IMR-90 (cell line): ENCODE measurements around the gene TJP1. TPM values are rescaled to one million over a fixed set of nuclear protein-coding genes. Genes with fewer than 3 reads are reported as not detected.

Experiments
- ATAC-seq: fragments of 200-7000 bp; cut with Tn5 transposase; 2 replicates; pipeline ENCODE4 v1.9.1; 2020; ENCODE audit warnings: low read depth, mild to moderate bottlenecking, moderate library complexity
- BruUV-seq: library from RNA; stranded (reverse); fragments of 400-500 nt; replicated peaks from 2 replicates; lab custom pipeline; 2021; lab: Mats Ljungman, UMichigan
- CTCF ChIA-PET: fragments of 300-600 bp; formaldehyde crosslinking; extraction: SDS; loops from one replicate; lab custom pipeline; 2021; ENCODE audit warnings: antibody characterized with exemption; lab: Yijun Ruan, JAX
- POLR2A ChIA-PET: fragments of 300-600 bp; sonication (Branson Sonifier 250); formaldehyde crosslinking; loops from one replicate; lab custom pipeline; 2022; ENCODE audit warnings: antibody characterized with exemption; ENCODE audit not compliant: unreplicated experiment; lab: Charles Lee
- DNase-seq: peaks from one replicate; pipeline ENCODE4 v3.0.0; 2013
- H2AFZ ChIP-seq: replicated peaks from 2 replicates; pipeline ENCODE3; 2013; ENCODE audit warnings: low read length, mild to moderate bottlenecking; ENCODE audit not compliant: poor library complexity
- H2AK5ac ChIP-seq: 2 replicates; pipeline ENCODE4 v1.6.1; 2013; ENCODE audit warnings: low read depth, low read length, inconsistent platforms
- H2AK9ac ChIP-seq: replicated peaks from 2 replicates; pipeline ENCODE3; 2013; ENCODE audit warnings: mild to moderate bottlenecking, low read depth, low read length, moderate library complexity; ENCODE audit not compliant: poor library complexity
- H2BK120ac ChIP-seq: 2 replicates; pipeline ENCODE4 v1.6.1; 2013; ENCODE audit warnings: low read depth, low read length, inconsistent platforms
- H2BK15ac ChIP-seq: 3 replicates; pipeline ENCODE4 v1.6.1; 2013; ENCODE audit warnings: low read depth, low read length, inconsistent platforms
- H2BK20ac ChIP-seq: 2 replicates; pipeline ENCODE4 v1.6.1; 2013; ENCODE audit warnings: low read depth, mild to moderate bottlenecking, inconsistent platforms, low read length, moderate library complexity
- H2BK5ac ChIP-seq: 2 replicates; pipeline ENCODE4 v1.6.1; 2013; ENCODE audit warnings: mild to moderate bottlenecking, low read depth, low read length, inconsistent platforms; ENCODE audit not compliant: poor library complexity, severe bottlenecking
- H3K14ac ChIP-seq: replicated peaks from 2 replicates; pipeline ENCODE4 v1.6.1; 2013; ENCODE audit warnings: low read depth, low read length, inconsistent platforms
- H3K18ac ChIP-seq: 2 replicates; pipeline ENCODE4 v1.6.1; 2013; ENCODE audit warnings: low read depth, low read length, control low read depth
- H3K23ac ChIP-seq: 2 replicates; pipeline ENCODE4 v1.6.1; 2013; ENCODE audit warnings: low read depth, low read length, inconsistent platforms
- H3K27ac ChIP-seq: 2 replicates; pipeline ENCODE4 v1.5.1; 2013; ENCODE audit warnings: mild to moderate bottlenecking, control low read depth, low read length; ENCODE audit not compliant: insufficient read depth
- H3K27me3 ChIP-seq: 2 replicates; pipeline ENCODE4 v1.6.1; 2013; ENCODE audit warnings: low read length; ENCODE audit not compliant: control insufficient read depth, insufficient read depth
- H3K36me3 ChIP-seq: 2 replicates; pipeline ENCODE4 v1.6.1; 2013; ENCODE audit warnings: low read length, mixed read lengths; ENCODE audit not compliant: control insufficient read depth, insufficient read depth
- H3K4ac ChIP-seq: 2 replicates; pipeline ENCODE4 v1.6.1; 2013; ENCODE audit warnings: low read depth, low read length, inconsistent platforms
- H3K4me1 ChIP-seq: 2 replicates; pipeline ENCODE4 v1.6.1; 2013; ENCODE audit warnings: low read length, mixed read lengths; ENCODE audit not compliant: control insufficient read depth, insufficient read depth
- H3K4me2 ChIP-seq: 2 replicates; pipeline ENCODE4 v1.6.1; 2013; ENCODE audit warnings: low read depth, mild to moderate bottlenecking, control low read depth, low read length, moderate library complexity
- H3K4me3 ChIP-seq: 2 replicates; pipeline ENCODE4 v1.5.1; 2013; ENCODE audit warnings: low read depth, mild to moderate bottlenecking, control low read depth, low read length, moderate library complexity; ENCODE audit not compliant: insufficient read depth
- H3K56ac ChIP-seq: 2 replicates; pipeline ENCODE4 v1.6.1; 2013; ENCODE audit warnings: low read length, inconsistent platforms; ENCODE audit not compliant: insufficient read depth; ENCODE audit errors: extremely low read depth
- H3K79me1 ChIP-seq, 2 experiments: 2 replicates each; pipeline ENCODE4 v1.6.1; 2013; ENCODE audit warnings: low read length in 2 of 2, inconsistent platforms in 1 of 2, low read depth in 1 of 2
- H3K9ac ChIP-seq: 2 replicates; pipeline ENCODE4 v1.6.1; 2013; ENCODE audit warnings: low read depth, low read length, control low read depth
- H3K9me1 ChIP-seq: 2 replicates; pipeline ENCODE4 v1.6.1; 2013; ENCODE audit warnings: low read length, inconsistent platforms; ENCODE audit not compliant: insufficient read depth
- H3K9me3 ChIP-seq: 2 replicates; pipeline ENCODE4 v1.6.1; 2013; ENCODE audit warnings: low read length; ENCODE audit not compliant: control insufficient read depth, insufficient read depth
- H4K20me1 ChIP-seq: 2 replicates; pipeline ENCODE4 v1.6.1; 2013; ENCODE audit warnings: low read length, inconsistent platforms; ENCODE audit not compliant: insufficient read depth
- H4K5ac ChIP-seq: 2 replicates; pipeline ENCODE4 v1.6.1; 2013; ENCODE audit warnings: mild to moderate bottlenecking, low read depth, low read length, control low read depth
- H4K8ac ChIP-seq, 2 experiments: 2 replicates each; pipeline ENCODE4 v1.6.1; 2013; ENCODE audit warnings: low read depth in 2 of 2, low read length in 2 of 2, control low read depth in 1 of 2, inconsistent platforms in 1 of 2
- H4K91ac ChIP-seq: 2 replicates; pipeline ENCODE4 v1.6.1; 2013; ENCODE audit warnings: low read depth, low read length, inconsistent platforms; ENCODE audit not compliant: insufficient read depth
- CEBPB ChIP-seq: IDR thresholded peaks from 2 replicates; pipeline ENCODE4 v1.6.1; 2012; ENCODE audit warnings: low read depth, low read length, improper control_type of control experiment
- CHD1 ChIP-seq: IDR thresholded peaks from 2 replicates; pipeline ENCODE4 v1.6.1; 2012; ENCODE audit warnings: low read depth, low read length, improper control_type of control experiment
- CTCF ChIP-seq: conservative IDR thresholded peaks from 2 replicates; pipeline ENCODE4 v1.5.1; 2012; ENCODE audit warnings: mild to moderate bottlenecking, low read depth, low read length, improper control_type of control experiment
- ELK1 ChIP-seq: fragments of 150-350 bp; IDR thresholded peaks from 2 replicates; pipeline ENCODE4 v1.6.1; 2016; ENCODE audit warnings: low read depth, mild to moderate bottlenecking, low read length, moderate library complexity, borderline replicate concordance
- MAFK ChIP-seq: IDR thresholded peaks from 2 replicates; pipeline ENCODE4 v1.6.1; 2012; ENCODE audit warnings: low read depth, low read length, improper control_type of control experiment
- MAZ ChIP-seq: IDR thresholded peaks from 2 replicates; pipeline ENCODE4 v1.6.1; 2012; ENCODE audit warnings: low read depth, mild to moderate bottlenecking, low read length, improper control_type of control experiment, moderate library complexity, borderline replicate concordance
- MXI1 ChIP-seq: IDR thresholded peaks from 2 replicates; pipeline ENCODE4 v1.6.1; 2012; ENCODE audit warnings: low read depth, mild to moderate bottlenecking, low read length, moderate library complexity, borderline replicate concordance
- NFE2L2 ChIP-seq: fragments of 150-350 bp; IDR thresholded peaks from 2 replicates; pipeline ENCODE4 v1.6.1; 2016; ENCODE audit warnings: low read depth, mild to moderate bottlenecking, low read length
- POLR2A ChIP-seq: IDR thresholded peaks from 2 replicates; pipeline ENCODE4 v1.6.1; 2012; ENCODE audit warnings: mild to moderate bottlenecking, low read depth, low read length
- RAD21 ChIP-seq: IDR thresholded peaks from 2 replicates; pipeline ENCODE4 v1.6.1; 2012; ENCODE audit warnings: low read length, improper control_type of control experiment
- RCOR1 ChIP-seq: IDR thresholded peaks from 2 replicates; pipeline ENCODE4 v1.6.1; 2012; ENCODE audit warnings: mild to moderate bottlenecking, low read length, improper control_type of control experiment; ENCODE audit not compliant: insufficient replicate concordance
- SMC3 ChIP-seq: fragments of 150-350 bp; IDR thresholded peaks from 2 replicates; pipeline ENCODE4 v1.6.1; 2016; ENCODE audit warnings: low read depth, mild to moderate bottlenecking, antibody characterized with exemption, low read length, moderate library complexity
- USF2 ChIP-seq: fragments of 150-350 bp; IDR thresholded peaks from 2 replicates; pipeline ENCODE4 v1.6.1; 2017; ENCODE audit warnings: mild to moderate bottlenecking, antibody characterized with exemption, low read length, low read depth
- WGBS, 2 experiments: methylation state at CpG; one replicate each; pipeline versions ENCODE4 v1.1.5 to v1.1.7; 2013; ENCODE audit warnings: missing lambda C conversion rate in 2 of 2; ENCODE audit not compliant: insufficient read length in 1 of 2; ENCODE audit errors: extremely low coverage in 2 of 2; 5-methylcytosine and 5-hydroxymethylcytosine counted together
- dilution Hi-C: fragments of 300-500 bp; cut with HindIII; formaldehyde crosslinking; loops from one replicate; pipeline ENCODE4 v1.14.3; 2018; ENCODE audit warnings: low sequenced_read_pairs; ENCODE audit not compliant: unreplicated experiment
- in situ Hi-C: fragments of 300-500 bp; cut with MboI; formaldehyde crosslinking; loops from 3 replicates; pipeline ENCODE4 v1.14.3; 2019; ENCODE audit warnings: low sequenced_read_pairs, inconsistent platforms, mixed read lengths
- intact Hi-C: fragments of 100-400 bp; cut with micrococcal nuclease; formaldehyde crosslinking; loops from 2 replicates; pipeline ENCODE4 v1.10.0; 2022
- polyA plus RNA-seq, 3 experiments: library from polyadenylated mRNA; depleted of rRNA; stranded (reverse); fragments of >200 nt; gene quantifications; 2 replicates each; pipeline ENCODE4 v1.2.3, GENCODE V29; 2012; ENCODE audit warnings: low replicate concordance in 1 of 3
- total RNA-seq: library from RNA; depleted of rRNA; stranded (reverse); fragments of >200 nt; gene quantifications from 2 replicates; pipeline ENCODE4 v1.2.3, GENCODE V29; 2012

The TJP1 gene
- total and polyA plus RNA-seq, 2 of the 4 experiments (the other 2 are of a cell fraction), result 42.2 to 43.4 TPM

- Histone ChIP-seq H4K8ac (no peak overlapping the region), H2BK120ac (no peak overlapping the region), H3K18ac (no peak overlapping the region), H4K20me1 (no peaks in the 10 kb centered on the region), H3K4me1 (no peaks in the 10 kb centered on the region), H3K36me3 (no peaks in the 10 kb centered on the region), H3K56ac (no peak overlapping the region), H4K91ac (no peak overlapping the region), H3K9ac (no peak overlapping the region), H2BK5ac (no peak overlapping the region), H3K27ac (no peak overlapping the region), H4K5ac (no peak overlapping the region), H2AK5ac (no peak overlapping the region), H3K23ac (no peak overlapping the region), H3K14ac (no peak overlapping the region), H3K4me3 (no peak overlapping the region), H3K27me3 (no peaks in the 10 kb centered on the region; the same call in 1 of the 2 replicates), H3K4ac (no peak overlapping the region), H3K4me2 (no peak overlapping the region), H2AFZ (no peak overlapping the region), H2BK15ac (no peak overlapping the region), H2AK9ac (no peak overlapping the region), H3K9me1 (no peaks in the 10 kb centered on the region; the same call in 1 of the 2 replicates), H3K79me1 (no peaks in the 10 kb centered on the region), H3K9me3 (no peaks in the 10 kb centered on the region; the same call in 1 of the 2 replicates), H2BK20ac (no peak overlapping the region)
- ATAC-seq, result no peak
- in situ Hi-C loops (loop anchor here (10.0 kb wide), 1 partner anchor 53 kb away; no protein-coding TSS in a partner anchor), dilution Hi-C loops (no loop called here), intact Hi-C loops (no loop called here)
- ChIA-PET POLR2A (no interaction called here), CTCF (no interaction called here)
- DNase-seq, result no peak
- TF ChIP-seq CEBPB, result no peak
- TF ChIP-seq MAZ, result no peak
- no peak for TF ChIP-seq RAD21
- no peak for TF ChIP-seq SMC3
- no peak for TF ChIP-seq NFE2L2
- TF ChIP-seq MXI1, result no peak
- TF ChIP-seq USF2, result no peak
- TF ChIP-seq ELK1, result no peak
- no peak for TF ChIP-seq CTCF
- TF ChIP-seq POLR2A, result no peak
- no peak for TF ChIP-seq RCOR1
- no peak for TF ChIP-seq CHD1
- TF ChIP-seq MAFK, result no peak
- 60% methylated on average over 1 of the region's 19 CpGs; no CpG with 5 or more reads in 1 of the 2 experiments for WGBS, 2 experiments
- BruUV-seq, result no TSS peak
These were observed 49.1 kb upstream of the TJP1 start for GRCh38 chr15:29871401-29871800.
